ENCODE measurements around the gene GUCY1A1. TPM values are rescaled to one million over a fixed set of nuclear protein-coding genes. Genes with fewer than 3 reads are reported as not detected.
A peak's percentile ranks its signal among the peaks of the same experiment; 100 is the strongest.

Gene GUCY1A1
- total RNA-seq, 5 donors from 2014 or later (not counting 1 experiment from before 2014, with no cell fraction given): 0.33 to 0.45 (median 0.44) TPM

GRCh38 chr4:155757745-155758265 is 91.2 kb downstream of the GUCY1A1 start:
- DNase-seq: no peak
- no peak overlapping the region for H3K27ac Mint-ChIP-seq
- H3K27me3 ChIP-seq (replicated peaks in 1 of 2; ENCODE audit: control insufficient read depth in 2 of 2, extremely low read depth in 1 of 2, insufficient read depth in 2 of 2, low read length in 1 of 2): peaks cover 0 to 16% of the 10 kb centered on the region in 2 experiments
- H3K36me3 Mint-ChIP-seq: no peaks in the 10 kb centered on the region
- no peaks in the 10 kb centered on the region for H3K9me3 ChIP-seq
- H3K4me3 Mint-ChIP-seq: peak overlapping the region in 1 of 3 donors; percentile 71
- 100% methylated on average over 1 of the region's 1 CpG for WGBS (ENCODE audit: insufficient coverage)
- H3K4me1 Mint-ChIP-seq: peaks cover 0 to 7% (median 6%) of the 10 kb centered on the region in 3 donors
- ChIA-PET POLR2A (no interaction called here), CTCF (no interaction called here)
- H3K9me3 Mint-ChIP-seq: no peaks in the 10 kb centered on the region
- ATAC-seq (replicated peaks in 1 of 4): no peak
- no peaks in the 10 kb centered on the region for H3K36me3 ChIP-seq (ENCODE audit: control insufficient read depth in 2 of 2, extremely low read depth in 1 of 2, insufficient read depth in 1 of 2, low read length in 1 of 2)
- peaks cover 27 to 31% of the 10 kb centered on the region in 2 donors for H3K27me3 Mint-ChIP-seq
- H3K27ac ChIP-seq (ENCODE audit: low read length): no peak overlapping the region
- no peak overlapping the region for H3K4me3 ChIP-seq (ENCODE audit: control insufficient read depth in 1 of 2, extremely low read depth in 1 of 2, low read length in 1 of 2)
- H3K4me1 ChIP-seq (ENCODE audit: control insufficient read depth in 1 of 2, extremely low read depth in 1 of 2, insufficient read depth in 2 of 2, low read length in 2 of 2): peaks cover 0 to 15% of the 10 kb centered on the region in 2 experiments

DNA sequence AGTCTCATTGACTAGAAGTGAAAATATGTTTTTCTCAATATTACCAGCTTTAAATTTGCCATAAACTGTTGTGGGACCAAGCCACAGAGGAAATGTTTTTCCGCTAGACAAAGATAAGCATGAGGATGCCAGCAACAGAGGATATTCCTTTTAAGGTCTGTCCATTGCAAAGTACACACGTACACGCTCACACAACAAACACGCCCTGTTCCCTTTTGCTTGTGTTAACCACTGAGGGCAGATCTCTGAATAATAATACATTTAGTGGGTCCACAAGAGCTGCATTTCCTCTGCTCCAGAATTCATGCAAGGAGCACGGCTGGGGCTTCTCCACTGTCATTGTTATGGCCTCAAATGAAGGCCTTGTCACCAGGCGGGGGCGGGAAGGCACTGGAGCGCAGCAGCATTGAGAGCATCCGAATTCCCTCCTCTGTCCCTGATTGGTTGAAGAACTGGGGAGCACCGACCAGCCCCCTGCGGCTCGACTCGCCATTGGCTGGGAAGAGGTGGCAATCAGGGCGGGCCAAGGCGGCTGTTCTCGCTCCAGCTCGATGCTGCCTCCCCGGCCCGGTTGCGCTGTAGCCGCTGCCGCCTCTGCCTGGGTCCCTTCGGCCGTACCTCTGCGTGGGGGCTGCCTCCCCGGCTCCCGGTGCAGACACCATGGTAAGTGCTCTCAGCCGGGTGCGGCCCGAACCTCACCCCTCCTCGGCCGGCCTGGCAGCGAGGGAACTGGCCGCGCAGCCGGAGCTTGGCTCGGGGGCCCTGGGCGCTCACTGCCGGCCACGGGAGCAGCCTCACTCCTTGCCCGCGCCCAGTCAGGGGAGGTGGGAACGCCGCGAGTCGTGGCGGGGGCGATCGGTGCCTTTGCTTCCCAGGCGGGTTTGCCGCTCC is 92.1 kb downstream of the GUCY1A1 start, which contains the start of gene GUCY1B1:
GUCY1B1 (plus strand) TSS at position 541 of the 891 bp plus-strand sequence; CDS start at position 661, 120 bp downstream.
- Mint-ChIP-seq H3K9me3 (no peaks in the 10 kb centered on the region), H3K27ac (no peak within 1 kb of the TSS), H3K4me3 (peak within 1 kb of the TSS; percentile 53 to 71 (median 57)), H3K36me3 (no peaks in the 10 kb centered on the region), H3K4me1 (peaks cover 0 to 7% (median 6%) of the 10 kb centered on the region in 3 donors), H3K27me3 (peaks cover 27 to 35% of the 10 kb centered on the region in 2 donors)
- Histone ChIP-seq H3K36me3 (ENCODE audit: control insufficient read depth in 2 of 2, extremely low read depth in 1 of 2, insufficient read depth in 1 of 2, low read length in 1 of 2) (no peaks in the 10 kb centered on the region), H3K9me3 (no peaks in the 10 kb centered on the region), H3K27ac (ENCODE audit: low read length) (no peak within 1 kb of the TSS), H3K4me1 (ENCODE audit: control insufficient read depth in 1 of 2, extremely low read depth in 1 of 2, insufficient read depth in 2 of 2, low read length in 2 of 2) (peaks cover 0 to 15% of the 10 kb centered on the region in 2 experiments), H3K27me3 (replicated peaks in 1 of 2; ENCODE audit: control insufficient read depth in 2 of 2, extremely low read depth in 1 of 2, insufficient read depth in 2 of 2, low read length in 1 of 2) (peaks cover 0 to 16% of the 10 kb centered on the region in 2 experiments), H3K4me3 (ENCODE audit: control insufficient read depth in 1 of 2, extremely low read depth in 1 of 2, low read length in 1 of 2) (peak within 1 kb of the TSS; percentile 29 to 80)
- WGBS (ENCODE audit: insufficient coverage): 7% methylated on average over 49 of the region's 51 CpGs
- peak; percentile 78 to 98 (median 86) for ATAC-seq (replicated peaks in 1 of 4)
- peak; percentile 2 to 84 (median 56) for DNase-seq
- POLR2A ChIA-PET: no interaction called here
- CTCF ChIA-PET: no interaction called here

- Mint-ChIP-seq H3K9me3 (no peaks in the 10 kb centered on the region), H3K36me3 (no peaks in the 10 kb centered on the region), H3K27ac (no peak overlapping the region), H3K4me1 (peaks cover 0 to 7% (median 6%) of the 10 kb centered on the region in 3 donors), H3K4me3 (peak overlapping the region; percentile 34 to 71 (median 57)), H3K27me3 (peaks cover 27 to 35% of the 10 kb centered on the region in 2 donors)
- peak overlapping the region; percentile 29 to 80 for H3K4me3 ChIP-seq (ENCODE audit: control insufficient read depth in 1 of 2, extremely low read depth in 1 of 2, low read length in 1 of 2)
- DNase-seq (peak in 5 of 35 experiments; percentile 0 to 2 (median 0)), ATAC-seq (replicated peaks in 1 of 4) (peak; percentile 5 to 31 (median 18))
- H3K27me3 ChIP-seq (replicated peaks in 1 of 2; ENCODE audit: control insufficient read depth in 2 of 2, extremely low read depth in 1 of 2, insufficient read depth in 2 of 2, low read length in 1 of 2): peaks cover 0 to 16% of the 10 kb centered on the region in 2 experiments
- POLR2A ChIA-PET: no interaction called here
- WGBS (ENCODE audit: insufficient coverage): 3% methylated on average over 67 of the region's 77 CpGs
- H3K27ac ChIP-seq (ENCODE audit: low read length): no peak overlapping the region
- H3K4me1 ChIP-seq (ENCODE audit: control insufficient read depth in 1 of 2, extremely low read depth in 1 of 2, insufficient read depth in 2 of 2, low read length in 2 of 2): peaks cover 0 to 15% of the 10 kb centered on the region in 2 experiments
- CTCF ChIA-PET: no interaction called here
- no peaks in the 10 kb centered on the region for H3K36me3 ChIP-seq (ENCODE audit: control insufficient read depth in 2 of 2, extremely low read depth in 1 of 2, insufficient read depth in 1 of 2, low read length in 1 of 2)
- no peaks in the 10 kb centered on the region for H3K9me3 ChIP-seq
Measured at GRCh38 chr4:155759372-155760252, 93.0 kb downstream of the GUCY1A1 start.

DNA sequence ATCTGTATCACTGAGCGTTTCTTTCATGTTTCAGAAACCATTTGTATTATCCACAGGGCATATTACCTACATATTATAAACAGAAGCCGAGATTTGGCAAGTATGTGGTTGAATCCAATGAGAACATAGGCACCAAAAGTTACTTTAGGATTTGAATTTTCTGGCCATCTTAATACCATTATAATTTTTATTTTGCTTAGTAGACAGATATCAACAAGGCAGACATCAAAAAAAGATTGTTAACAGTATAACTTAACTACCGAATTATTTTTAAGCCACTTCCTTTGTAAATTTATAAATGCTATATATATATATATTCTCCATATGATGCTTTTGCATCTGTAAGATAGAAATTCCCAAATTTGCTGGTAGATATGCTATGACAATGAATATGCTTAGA is 94.4 kb downstream of the GUCY1A1 start:
- Mint-ChIP-seq H3K4me1 (peaks cover 0 to 7% (median 6%) of the 10 kb centered on the region in 3 donors), H3K9me3 (no peaks in the 10 kb centered on the region), H3K27me3 (peaks cover 23 to 29% of the 10 kb centered on the region in 2 donors), H3K27ac (no peak overlapping the region), H3K4me3 (peak overlapping the region in 1 of 3 donors; percentile 61), H3K36me3 (no peaks in the 10 kb centered on the region)
- no peak overlapping the region for H3K4me3 ChIP-seq (ENCODE audit: control insufficient read depth in 1 of 2, extremely low read depth in 1 of 2, low read length in 1 of 2)
- no peaks in the 10 kb centered on the region for H3K9me3 ChIP-seq
- H3K36me3 ChIP-seq (ENCODE audit: control insufficient read depth in 2 of 2, extremely low read depth in 1 of 2, insufficient read depth in 1 of 2, low read length in 1 of 2): no peaks in the 10 kb centered on the region
- H3K27ac ChIP-seq (ENCODE audit: low read length): no peak overlapping the region
- H3K27me3 ChIP-seq (replicated peaks in 1 of 2; ENCODE audit: control insufficient read depth in 2 of 2, extremely low read depth in 1 of 2, insufficient read depth in 2 of 2, low read length in 1 of 2): peaks cover 0 to 16% of the 10 kb centered on the region in 2 experiments
- no peak for DNase-seq
- peaks cover 0 to 15% of the 10 kb centered on the region in 2 experiments for H3K4me1 ChIP-seq (ENCODE audit: control insufficient read depth in 1 of 2, extremely low read depth in 1 of 2, insufficient read depth in 2 of 2, low read length in 2 of 2)
- POLR2A ChIA-PET: no interaction called here
- no peak for ATAC-seq (replicated peaks in 1 of 4)
- CTCF ChIA-PET: no interaction called here
- WGBS (ENCODE audit: insufficient coverage): no CpG with 5 or more reads among the region's 3 CpGs

GRCh38 chr4:155761916-155762315 is 95.3 kb downstream of the GUCY1A1 start:
- H3K4me3 ChIP-seq (ENCODE audit: control insufficient read depth in 1 of 2, extremely low read depth in 1 of 2, low read length in 1 of 2): no peak overlapping the region
- H3K36me3 ChIP-seq (ENCODE audit: control insufficient read depth in 2 of 2, extremely low read depth in 1 of 2, insufficient read depth in 1 of 2, low read length in 1 of 2): no peaks in the 10 kb centered on the region
- H3K27me3 ChIP-seq (replicated peaks in 1 of 2; ENCODE audit: control insufficient read depth in 2 of 2, extremely low read depth in 1 of 2, insufficient read depth in 2 of 2, low read length in 1 of 2): peaks cover 0 to 16% of the 10 kb centered on the region in 2 experiments
- Mint-ChIP-seq H3K27me3 (peaks cover 19 to 25% of the 10 kb centered on the region in 2 donors), H3K4me1 (peaks cover 0 to 7% (median 6%) of the 10 kb centered on the region in 3 donors), H3K27ac (no peak overlapping the region), H3K9me3 (no peaks in the 10 kb centered on the region), H3K4me3 (no peak overlapping the region), H3K36me3 (no peaks in the 10 kb centered on the region)
- POLR2A ChIA-PET: no interaction called here
- ATAC-seq (replicated peaks in 1 of 4) (no peak), DNase-seq (no peak)
- CTCF ChIA-PET: interaction anchor here in 1 of 2 donors (0.6 kb wide), 1 partner anchor 1632 kb away, joined by 3 read pairs; no protein-coding TSS in a partner anchor
- H3K4me1 ChIP-seq (ENCODE audit: control insufficient read depth in 1 of 2, extremely low read depth in 1 of 2, insufficient read depth in 2 of 2, low read length in 2 of 2): peaks cover 0 to 15% of the 10 kb centered on the region in 2 experiments
- no peak overlapping the region for H3K27ac ChIP-seq (ENCODE audit: low read length)
- H3K9me3 ChIP-seq: no peaks in the 10 kb centered on the region

DNA sequence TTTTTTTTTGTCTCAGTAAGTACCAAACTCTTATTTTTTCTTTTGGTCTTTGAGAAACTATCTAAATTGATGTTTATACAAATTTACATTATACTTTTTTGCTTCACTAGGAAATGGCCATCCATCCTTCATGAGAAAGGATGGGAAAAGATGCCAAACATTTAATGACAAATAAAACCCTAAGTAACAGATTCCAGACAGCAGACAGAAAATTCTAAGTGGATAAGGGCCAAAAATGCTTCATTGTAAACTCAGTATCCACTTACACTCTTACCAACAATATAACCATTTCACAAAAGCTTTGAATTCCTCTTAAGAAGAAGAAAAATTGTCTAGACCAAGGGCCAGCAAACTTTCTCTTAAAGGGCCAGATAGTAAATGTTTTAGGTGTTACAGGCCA is 95.7 kb downstream of the GUCY1A1 start:
- DNase-seq (no peak), ATAC-seq (replicated peaks in 1 of 4) (no peak)
- Mint-ChIP-seq H3K4me1 (peaks cover 0 to 7% (median 6%) of the 10 kb centered on the region in 3 donors), H3K4me3 (no peak overlapping the region), H3K9me3 (no peaks in the 10 kb centered on the region), H3K27ac (no peak overlapping the region), H3K36me3 (no peaks in the 10 kb centered on the region), H3K27me3 (peaks cover 18 to 24% of the 10 kb centered on the region in 2 donors)
- H3K9me3 ChIP-seq: no peaks in the 10 kb centered on the region
- POLR2A ChIA-PET: no interaction called here
- no peaks in the 10 kb centered on the region for H3K36me3 ChIP-seq (ENCODE audit: control insufficient read depth in 2 of 2, extremely low read depth in 1 of 2, insufficient read depth in 1 of 2, low read length in 1 of 2)
- H3K27ac ChIP-seq (ENCODE audit: low read length): no peak overlapping the region
- no peak overlapping the region for H3K4me3 ChIP-seq (ENCODE audit: control insufficient read depth in 1 of 2, extremely low read depth in 1 of 2, low read length in 1 of 2)
- CTCF ChIA-PET: interaction anchor here in 1 of 2 donors (0.6 kb wide), 1 partner anchor 1632 kb away, joined by 3 read pairs; no protein-coding TSS in a partner anchor
- H3K27me3 ChIP-seq (replicated peaks in 1 of 2; ENCODE audit: control insufficient read depth in 2 of 2, extremely low read depth in 1 of 2, insufficient read depth in 2 of 2, low read length in 1 of 2): peaks cover 0 to 16% of the 10 kb centered on the region in 2 experiments
- peaks cover 0 to 15% of the 10 kb centered on the region in 2 experiments for H3K4me1 ChIP-seq (ENCODE audit: control insufficient read depth in 1 of 2, extremely low read depth in 1 of 2, insufficient read depth in 2 of 2, low read length in 2 of 2)
